Activated naive CD4-positive, alpha-beta T cell treated with anti-CD3 and anti-CD28 coated beads for 36 hours (primary cell): ENCODE results near the gene GNB4. TPM values are rescaled to one million over a fixed set of nuclear protein-coding genes. Genes with fewer than 3 reads are reported as not detected.

ENCODE experiments used
- total RNA-seq, 2 experiments: library from RNA; stranded (reverse); gene quantifications; one replicate each; pipeline ENCODE4 v1.2.3, GENCODE V29; 2021

GNB4 gene
- total RNA-seq, 2 experiments from 2014 or later: 0.26 to 0.74 TPM

Other genes starting within 250 kb of the GNB4 start
- gene KCNMB3, start 200.4 kb downstream of the GNB4 start, total RNA-seq: under 1 TPM; 0.20 to 0.29 TPM
- 10 to 100 TPM; 23.3 to 26.0 TPM for gene ZNF639, start 128.4 kb downstream of the GNB4 start, total RNA-seq
- 10 to 100 TPM; 23.0 to 23.1 TPM for gene MFN1, start 103.8 kb downstream of the GNB4 start, total RNA-seq
- 10 to 100 TPM; 89.2 to 90.0 TPM for gene ACTL6A, start 111.5 kb upstream of the GNB4 start, total RNA-seq
- 10 to 100 TPM; 48.8 to 50.4 TPM for gene MRPL47, start 153.2 kb upstream of the GNB4 start, total RNA-seq
- 100 to 1,000 TPM; 148 to 151 TPM for gene NDUFB5, start 153.3 kb upstream of the GNB4 start, total RNA-seq
- 10 to 100 TPM; 12.0 to 12.1 TPM for gene USP13, start 201.6 kb upstream of the GNB4 start, total RNA-seq